Measurements from ENCODE around the gene FUT6.
"Not testable (repeated sequence)": the region's sequence is repeated elsewhere in the genome, so short reads cannot be mapped to it uniquely, and the experiment has no call there.

FUT6 gene

GRCh38 chr19:5784581-5785147, 54.8 kb downstream of the FUT6 start, which contains the start of gene PRR22:
PRR22 (minus strand) TSS chr19:5784746; CDS start chr19:5784660, 86 bp downstream.
- no peak for DNase-seq

GRCh38 chr19:5782945-5783919, 56.3 kb downstream of the FUT6 start:
- no peak for DNase-seq

GRCh38 chr19:5782322-5782721, 57.2 kb downstream of the FUT6 start:
- no peak for DNase-seq

GRCh38 chr19:5780916-5781315, 58.6 kb downstream of the FUT6 start:
- not testable (repeated sequence) for DNase-seq

Data from stimulated activated CD4-positive, alpha-beta T cell treated with anti-CD3 and anti-CD28 coated beads, Interleukin-4, amount 100 ng/mL, for 1 hour (primary cell).